Endometrial microvascular endothelial cells (primary cell): ENCODE measurements around the gene NIT1. TPM values are rescaled to one million over a fixed set of nuclear protein-coding genes. Genes with fewer than 3 reads are reported as not detected.
"Not testable (repeated sequence)": the region's sequence is repeated elsewhere in the genome, so short reads cannot be mapped to it uniquely, and the experiment has no call there.

Experiments used
- in situ Hi-C: cut with HindIII; loops from 2 replicates; pipeline ENCODE4 v1.10.0; 2017; ENCODE audit warnings: low sequenced_read_pairs, low pct_unique_long_range_greater_than_20kb; ENCODE audit errors: inconsistent ontology term
- total RNA-seq: library from RNA; depleted of rRNA; stranded (reverse); fragments of >200 nt; gene quantifications from one replicate; pipeline ENCODE4 v1.2.3, GENCODE V29; 2015; ENCODE audit errors: inconsistent ontology term

Gene NIT1
- total RNA-seq, 1 donor from 2014 or later = 31.9 TPM

DNA sequence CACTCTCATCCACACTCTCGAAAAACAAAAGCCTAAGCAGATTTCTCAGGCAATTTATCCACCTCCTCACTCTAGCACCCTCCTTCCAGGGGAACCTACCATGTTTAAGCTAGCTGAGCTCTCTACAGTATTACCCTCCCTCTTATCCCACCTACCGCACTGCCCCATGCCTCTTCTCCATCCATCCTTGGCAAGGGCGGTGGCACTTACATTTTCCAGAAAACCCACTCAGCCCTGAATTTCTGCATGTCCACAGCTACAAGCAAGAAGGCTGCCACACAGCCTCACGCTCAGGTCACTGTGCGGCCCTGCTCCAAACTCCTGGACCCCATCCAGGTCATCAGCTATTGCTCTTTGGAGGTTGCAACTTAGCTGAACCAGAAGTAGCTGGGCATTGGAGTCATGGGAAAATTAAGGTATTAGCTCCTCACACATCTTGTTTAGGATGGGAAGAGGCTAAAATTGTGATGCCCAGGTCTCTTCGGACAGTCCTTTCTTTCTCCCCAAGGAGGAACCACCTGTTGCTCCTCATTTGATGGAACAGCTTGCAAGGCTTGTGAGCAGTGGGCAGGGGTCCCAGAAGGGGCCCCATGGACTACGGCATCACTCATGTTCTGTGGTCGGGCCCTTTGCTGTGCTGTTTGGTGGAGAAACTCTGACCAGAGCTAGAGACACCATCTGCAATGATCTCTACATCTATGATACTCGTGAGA, 18.7 kb upstream of the NIT1 start:
- in situ Hi-C loops = loop anchor here (10.0 kb wide), 1 partner anchor 54 kb away; the partner anchor contains the start of gene USF1

DNA sequence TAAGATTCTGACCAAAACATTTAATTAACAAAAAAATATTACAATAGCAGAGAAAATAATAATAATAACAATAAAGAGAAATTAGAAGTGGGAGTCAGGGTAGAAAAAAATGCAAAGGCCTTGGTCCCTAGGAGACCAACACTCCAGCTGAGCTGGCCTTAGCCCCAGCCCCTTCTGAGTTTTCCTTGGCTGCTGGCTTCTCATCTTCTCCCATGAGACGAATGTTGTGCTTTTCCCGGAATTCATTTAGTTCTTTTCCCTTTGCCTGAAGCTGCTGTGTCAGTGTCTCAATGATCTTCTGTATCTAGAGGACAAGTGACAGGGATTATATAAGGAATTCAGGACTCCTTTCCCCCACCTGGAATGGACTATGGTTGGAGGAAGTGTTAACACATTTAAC, 17.3 kb upstream of the NIT1 start:
- in situ Hi-C loops = no loop called here

GRCh38 chr1:161106431-161106830, 11.5 kb upstream of the NIT1 start:
- in situ Hi-C loops = no loop called here

GRCh38 chr1:161111117-161111516, 6.8 kb upstream of the NIT1 start:
- in situ Hi-C loops = no loop called here

DNA sequence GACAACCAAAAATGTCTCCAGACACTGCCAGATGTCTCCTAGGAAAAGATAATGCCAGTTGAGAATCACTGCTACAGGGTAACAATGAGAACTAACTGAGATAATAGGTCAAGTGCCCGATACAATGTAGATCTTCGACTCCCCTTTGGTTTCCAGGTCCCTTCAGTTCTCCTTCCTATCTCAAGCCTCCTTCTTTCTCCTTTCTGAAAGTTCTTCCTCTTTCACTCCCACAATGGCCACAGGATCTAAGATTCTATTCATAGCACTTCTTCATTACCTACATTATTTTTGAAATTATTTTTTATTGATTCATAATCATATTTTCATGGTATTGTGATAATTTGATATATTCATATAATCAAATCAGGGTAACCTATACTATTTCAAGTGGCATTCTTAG, 6.4 kb upstream of the NIT1 start:
- in situ Hi-C loops = no loop called here

GRCh38 chr1:161113915-161114314, 4.0 kb upstream of the NIT1 start:
- in situ Hi-C loops = no loop called here

DNA sequence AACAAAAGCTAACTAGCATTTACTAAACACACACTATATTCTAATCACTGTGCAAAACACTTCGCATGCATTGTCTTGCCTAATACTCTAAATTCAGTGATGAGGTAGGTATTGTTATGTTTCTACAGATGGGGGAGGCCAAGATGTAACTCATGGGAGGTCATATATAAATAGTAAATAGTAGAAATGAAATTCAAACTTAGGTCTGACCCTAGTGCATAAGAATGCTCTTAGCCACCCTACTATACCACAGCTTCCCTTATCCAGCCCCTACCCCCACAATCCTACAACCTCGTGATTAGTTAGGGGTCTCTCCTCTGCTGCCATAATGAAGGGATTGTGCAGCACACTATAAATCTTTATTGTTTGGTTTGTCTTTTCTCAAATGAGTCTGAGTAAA, 3.3 kb upstream of the NIT1 start:
- in situ Hi-C loops = no loop called here

DNA sequence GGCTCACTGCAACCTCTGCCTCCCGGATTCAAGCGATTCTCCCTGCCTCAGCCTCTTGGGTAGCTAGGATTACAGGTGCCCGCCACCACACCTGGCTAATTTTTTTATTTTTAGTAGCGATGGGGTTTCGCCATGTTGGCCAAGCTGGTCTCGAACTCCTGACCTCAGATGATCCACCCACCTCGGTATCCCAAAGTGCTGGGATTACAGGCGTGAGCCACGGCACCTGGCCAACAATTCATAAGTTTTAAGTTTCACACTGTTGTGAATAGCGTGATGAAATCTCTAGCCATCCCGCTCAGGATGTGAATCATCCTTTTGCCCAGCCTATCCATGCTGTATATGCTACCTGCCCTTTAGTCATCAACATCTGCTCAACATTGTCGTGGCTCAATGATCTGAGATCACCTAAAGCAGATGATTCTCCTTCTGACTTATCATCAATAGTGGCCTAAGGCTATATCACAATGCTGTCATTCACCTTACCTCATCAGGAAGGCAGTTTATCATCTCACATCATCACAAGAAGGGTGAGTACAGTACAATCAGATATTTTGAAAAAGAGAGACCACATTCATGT, 2.7 kb upstream of the NIT1 start:
- in situ Hi-C loops = no loop called here

DNA sequence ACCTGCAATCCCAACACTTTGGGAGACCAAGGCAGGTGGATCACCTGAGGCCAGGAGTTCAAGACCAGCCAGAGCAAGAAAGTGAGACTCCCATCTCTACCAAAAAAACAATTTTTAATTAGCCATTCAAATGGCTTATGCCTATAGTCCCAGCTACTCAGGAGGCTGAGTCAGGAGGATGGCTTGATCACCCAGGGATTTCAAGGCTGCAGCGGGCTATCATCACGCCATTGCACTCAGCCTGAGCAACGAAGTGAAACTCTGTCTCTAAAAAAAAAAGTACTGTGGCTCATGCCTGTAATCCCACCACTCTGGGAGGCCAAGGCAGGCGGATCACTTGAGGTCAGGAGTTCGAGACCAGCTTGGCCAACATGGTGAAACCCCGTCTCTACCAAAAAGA, 1.9 kb upstream of the NIT1 start:
- in situ Hi-C loops = not testable (repeated sequence)

GRCh38 chr1:161119092-161119903, 1.4 kb downstream of the NIT1 start:
- in situ Hi-C loops = no loop called here

GRCh38 chr1:161121042-161121650, 3.2 kb downstream of the NIT1 start:
- in situ Hi-C loops = no loop called here

DNA sequence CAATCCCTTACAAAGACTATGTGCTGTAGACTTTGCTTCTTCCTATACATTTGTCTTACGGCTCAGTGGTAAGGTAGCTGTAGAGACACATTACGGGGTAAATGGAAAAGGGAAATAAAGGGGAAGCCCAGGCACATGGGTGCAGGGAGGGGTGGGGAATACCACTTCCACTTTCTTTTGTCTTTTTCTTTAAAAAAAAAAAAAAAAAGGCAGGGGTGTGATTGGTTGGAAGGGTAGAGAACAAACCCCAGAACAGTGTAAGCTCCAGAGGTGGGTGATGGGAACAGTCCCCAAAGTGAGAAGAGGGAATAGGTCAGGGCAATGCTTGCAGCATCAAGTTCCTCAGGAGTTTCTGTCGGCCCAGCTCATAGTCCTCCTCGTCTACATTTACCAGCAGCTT, 3.9 kb downstream of the NIT1 start:
- in situ Hi-C loops = no loop called here

- in situ Hi-C loops = no loop called here
These were observed 5.1 kb downstream of the NIT1 start for GRCh38 chr1:161122967-161123366.

DNA sequence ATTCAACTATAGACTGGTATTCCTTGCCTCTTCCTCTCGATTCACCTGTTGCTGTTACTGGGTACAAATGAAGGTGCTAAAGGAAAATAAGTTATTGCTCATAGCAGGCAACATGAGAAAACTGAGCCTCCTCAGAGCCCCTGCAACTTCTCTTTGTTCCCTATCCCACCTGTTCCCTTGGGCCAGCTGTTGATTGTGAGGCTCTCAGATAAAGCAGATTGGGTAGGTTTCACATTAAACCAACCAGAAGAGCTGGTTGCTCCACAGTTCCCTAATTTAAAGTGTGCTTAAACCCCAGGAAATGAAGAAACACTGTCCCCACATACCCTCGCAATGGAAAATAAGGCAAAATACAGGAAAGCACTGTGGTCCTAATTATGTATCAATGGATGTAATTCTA, 9.7 kb downstream of the NIT1 start:
- in situ Hi-C loops = no loop called here

- in situ Hi-C loops = no loop called here
These were observed 10.9 kb downstream of the NIT1 start for GRCh38 chr1:161128591-161129420.

DNA sequence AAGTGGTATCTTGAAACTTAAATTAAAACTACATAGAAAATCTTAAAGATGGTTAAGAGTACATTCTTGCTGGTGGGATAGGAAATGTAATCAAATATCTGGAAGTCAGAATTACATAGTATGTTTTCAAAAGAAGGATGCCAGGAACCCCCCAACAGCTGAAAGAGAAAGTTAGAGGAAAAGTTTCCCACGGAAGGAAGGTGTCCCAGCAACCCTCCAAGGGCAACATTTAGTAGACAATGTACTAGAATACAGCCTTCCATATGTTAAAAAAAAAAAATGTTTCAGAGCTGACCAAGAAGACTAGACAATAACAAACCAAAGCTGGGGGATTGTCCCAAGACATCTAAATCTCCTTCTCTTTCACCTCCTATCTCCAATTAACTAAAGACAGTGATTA, 12.4 kb downstream of the NIT1 start:
- in situ Hi-C loops = no loop called here

- in situ Hi-C loops = no loop called here
These were observed 13.9 kb downstream of the NIT1 start for GRCh38 chr1:161131523-161132409.
